Dedifferentiated amniotic fluid mesenchymal stem cell (primary cell): ENCODE measurements around the gene MALAT1.

ENCODE experiments used
- DNase-seq: peaks from one replicate; pipeline ENCODE4 v3.0.0-alpha.2; 2016; ENCODE audit errors: extremely low spot score

The MALAT1 gene

GRCh38 chr11:65538915-65539743 lies 40.3 kb downstream of the MALAT1 start:
- DNase-seq: no peak

- DNase-seq: no peak
These were observed 41.0 kb downstream of the MALAT1 start for GRCh38 chr11:65539744-65540289.

- DNase-seq: peak; percentile 82
These were observed 41.6 kb downstream of the MALAT1 start for GRCh38 chr11:65540290-65541092.

GRCh38 chr11:65541093-65541982 lies 42.5 kb downstream of the MALAT1 start:
- DNase-seq: no peak

GRCh38 chr11:65542738-65543390 lies 44.0 kb downstream of the MALAT1 start:
- DNase-seq: no peak

- DNase-seq: no peak
These were observed 47.0 kb downstream of the MALAT1 start for GRCh38 chr11:65545853-65546216.

GRCh38 chr11:65546217-65546958 lies 47.5 kb downstream of the MALAT1 start:
- DNase-seq: no peak

- no peak for DNase-seq
These were observed 48.7 kb downstream of the MALAT1 start for GRCh38 chr11:65547446-65548125.

- no peak for DNase-seq
These were observed 49.5 kb downstream of the MALAT1 start for GRCh38 chr11:65548395-65548794.

- no peak for DNase-seq
These were observed 50.3 kb downstream of the MALAT1 start for GRCh38 chr11:65549096-65549495.

GRCh38 chr11:65551572-65552387 lies 52.9 kb downstream of the MALAT1 start:
- no peak for DNase-seq

- DNase-seq: no peak
These were observed 53.6 kb downstream of the MALAT1 start for GRCh38 chr11:65552388-65552951.

- no peak for DNase-seq
These were observed 54.6 kb downstream of the MALAT1 start for GRCh38 chr11:65553301-65554001.

- DNase-seq: no peak
These were observed 55.4 kb downstream of the MALAT1 start for GRCh38 chr11:65554057-65554818.

- DNase-seq: no peak
These were observed 56.1 kb downstream of the MALAT1 start for GRCh38 chr11:65554842-65555430.

- peak; percentile 50 for DNase-seq
These were observed 56.9 kb downstream of the MALAT1 start for GRCh38 chr11:65555693-65556231.
